ENCODE results near the gene CTSC.

- TF ChIP-seq CTCF (IDR thresholded peaks at IDR 0.05; ENCODE audit: poor library complexity, severe bottlenecking), result no peak
- no peak for TF ChIP-seq POLR2AphosphoS5 (IDR thresholded peaks at IDR 0.05)
- TF ChIP-seq TAF1 (IDR thresholded peaks at IDR 0.05; ENCODE audit: low read depth), result no peak
- no peak for TF ChIP-seq RAD21 (conservative IDR thresholded peaks at IDR 0.05)
- no peak for TF ChIP-seq EP300 (conservative IDR thresholded peaks at IDR 0.05; ENCODE audit: poor library complexity, severe bottlenecking)
- no peak for TF ChIP-seq EZH2 (IDR thresholded peaks at IDR 0.05; ENCODE audit: borderline replicate concordance, insufficient read depth, low read length, poor library complexity, severe bottlenecking)
- TF ChIP-seq REST (IDR thresholded peaks at IDR 0.05; ENCODE audit: borderline replicate concordance), result no peak
These were observed 61.9 kb downstream of the CTSC start for GRCh38 chr11:88275636-88276035.
